Fibroblast of skin of left biceps (primary cell): Measurements from ENCODE around the gene NUP188.
A peak's percentile ranks its signal among the peaks of the same experiment; 100 is the strongest.

ENCODE experiments used
- DNase-seq, 2 experiments: peaks; one replicate each; pipeline ENCODE4 v3.0.0-alpha.2; 2013; ENCODE audit warnings: low read depth in 2 of 2

NUP188 gene

GRCh38 chr9:128913995-128914772 lies 33.3 kb upstream of the NUP188 start:
- no peak for DNase-seq

GRCh38 chr9:128916204-128916603 lies 31.3 kb upstream of the NUP188 start:
- no peak for DNase-seq

GRCh38 chr9:128916745-128917144 lies 30.8 kb upstream of the NUP188 start:
- DNase-seq: no peak

GRCh38 chr9:128917151-128917849 lies 30.2 kb upstream of the NUP188 start:
- peak in 1 of 2 experiments; percentile 43 for DNase-seq

GRCh38 chr9:128918921-128919320 lies 28.6 kb upstream of the NUP188 start:
- DNase-seq: no peak

- DNase-seq: no peak
These were observed 28.0 kb upstream of the NUP188 start for GRCh38 chr9:128919402-128920089.

GRCh38 chr9:128920381-128921058 lies 27.0 kb upstream of the NUP188 start, which contains the start of gene PHYHD1:
Gene PHYHD1, plus strand, starts transcription at chr9:128920982. Its CDS starts 1,342 bp downstream, at chr9:128922324.
- DNase-seq: no peak

- no peak for DNase-seq
These were observed 25.4 kb upstream of the NUP188 start for GRCh38 chr9:128921881-128922763.

- no peak for DNase-seq
These were observed 24.0 kb upstream of the NUP188 start for GRCh38 chr9:128923493-128923883.

- DNase-seq: no peak
These were observed 19.6 kb upstream of the NUP188 start for GRCh38 chr9:128927731-128928411.

- no peak for DNase-seq
These were observed 18.9 kb upstream of the NUP188 start for GRCh38 chr9:128928624-128929023.

- no peak for DNase-seq
These were observed 17.9 kb upstream of the NUP188 start for GRCh38 chr9:128929560-128929959.

- DNase-seq: no peak
These were observed 13.8 kb upstream of the NUP188 start for GRCh38 chr9:128933731-128934130.

- DNase-seq: no peak
These were observed 11.2 kb upstream of the NUP188 start for GRCh38 chr9:128936171-128936865.

- DNase-seq: no peak
These were observed 10.0 kb upstream of the NUP188 start for GRCh38 chr9:128937310-128938165.

GRCh38 chr9:128940271-128940921 lies 7.1 kb upstream of the NUP188 start:
- no peak for DNase-seq

GRCh38 chr9:128940946-128941755 lies 6.3 kb upstream of the NUP188 start:
- no peak for DNase-seq
